H9 (cell line): ENCODE results near the gene HCN4. TPM values are rescaled to one million over a fixed set of nuclear protein-coding genes. Genes with fewer than 3 reads are reported as not detected.

Experiments
- DNase-seq: peaks from one replicate; pipeline ENCODE4 v3.0.0-alpha.2; 2017
- H2AFZ ChIP-seq: one replicate; pipeline ENCODE4 v1.6.1; 2013; ENCODE audit warnings: mild to moderate bottlenecking, low read length, control low read depth, moderate library complexity
- H2AK5ac ChIP-seq: 2 replicates; pipeline ENCODE4 v1.6.1; 2013; ENCODE audit warnings: low read length, control low read depth, mixed read lengths; ENCODE audit not compliant: insufficient read length
- H2BK120ac ChIP-seq: one replicate; pipeline ENCODE4 v1.6.1; 2013; ENCODE audit warnings: low read depth, mild to moderate bottlenecking, low read length, control low read depth, inconsistent platforms; ENCODE audit not compliant: poor library complexity, severe bottlenecking
- H2BK12ac ChIP-seq: 2 replicates; pipeline ENCODE4 v1.6.1; 2013; ENCODE audit warnings: low read length, control low read depth, mixed read lengths, low read depth; ENCODE audit not compliant: insufficient read length
- H2BK15ac ChIP-seq: 2 replicates; pipeline ENCODE4 v1.6.1; 2013; ENCODE audit warnings: low read depth, low read length, control low read depth
- H2BK20ac ChIP-seq: one replicate; pipeline ENCODE4 v1.6.1; 2013; ENCODE audit warnings: low read depth, mild to moderate bottlenecking, low read length, control low read depth, inconsistent platforms; ENCODE audit not compliant: poor library complexity, severe bottlenecking
- H2BK5ac ChIP-seq: 2 replicates; pipeline ENCODE4 v1.6.1; 2013; ENCODE audit warnings: low read length, control low read depth, mixed read lengths; ENCODE audit not compliant: insufficient read length
- H3K14ac ChIP-seq: 2 replicates; pipeline ENCODE4 v1.6.1; 2013; ENCODE audit warnings: low read length, control low read depth; ENCODE audit not compliant: insufficient read depth
- H3K18ac ChIP-seq: 2 replicates; pipeline ENCODE4 v1.6.1; 2013; ENCODE audit warnings: low read depth, mild to moderate bottlenecking, mixed read lengths, low read length, control low read depth; ENCODE audit not compliant: insufficient read length
- H3K23ac ChIP-seq: 2 replicates; pipeline ENCODE4 v1.6.1; 2013; ENCODE audit warnings: low read length, control low read depth, mixed read lengths, low read depth; ENCODE audit not compliant: insufficient read length
- H3K23me2 ChIP-seq: 2 replicates; pipeline ENCODE4 v1.6.1; 2013; ENCODE audit warnings: low read depth, mild to moderate bottlenecking, mixed read lengths, low read length, control low read depth; ENCODE audit not compliant: insufficient read length, poor library complexity, severe bottlenecking
- H3K27ac ChIP-seq: 2 replicates; pipeline ENCODE4 v1.5.1; 2013; ENCODE audit warnings: low read length, control low read depth, mixed read lengths, low read depth; ENCODE audit not compliant: insufficient read length
- H3K27me3 ChIP-seq: 2 replicates; pipeline ENCODE4 v1.6.1; 2013; ENCODE audit warnings: low read length, control low read depth, inconsistent platforms; ENCODE audit not compliant: insufficient read depth
- H3K4ac ChIP-seq: 2 replicates; pipeline ENCODE4 v1.6.1; 2013; ENCODE audit warnings: low read depth, mild to moderate bottlenecking, control low read depth, inconsistent platforms, low read length, moderate library complexity
- H3K4me1 ChIP-seq: 2 replicates; pipeline ENCODE4 v1.6.1; 2013; ENCODE audit warnings: low read length, control low read depth, inconsistent platforms; ENCODE audit not compliant: insufficient read depth
- H3K4me2 ChIP-seq: 2 replicates; pipeline ENCODE4 v1.6.1; 2013; ENCODE audit warnings: low read length, control low read depth, mixed read lengths; ENCODE audit not compliant: insufficient read length, insufficient read depth
- H3K56ac ChIP-seq: 2 replicates; pipeline ENCODE4 v1.6.1; 2013; ENCODE audit warnings: low read depth, mild to moderate bottlenecking, mixed read lengths, low read length, control low read depth; ENCODE audit not compliant: insufficient read length
- H3K79me1 ChIP-seq: 2 replicates; pipeline ENCODE4 v1.6.1; 2013; ENCODE audit warnings: low read depth, mild to moderate bottlenecking, moderate library complexity, low read length, control low read depth, inconsistent platforms; ENCODE audit not compliant: insufficient read depth, poor library complexity, severe bottlenecking
- H3K79me2 ChIP-seq: 2 replicates; pipeline ENCODE4 v1.6.1; 2013; ENCODE audit warnings: low read length, control low read depth, inconsistent platforms; ENCODE audit not compliant: insufficient read depth
- H3K9ac ChIP-seq: 2 replicates; pipeline ENCODE4 v1.6.1; 2013; ENCODE audit warnings: low read length, control low read depth, mixed read lengths; ENCODE audit not compliant: insufficient read length; ENCODE audit errors: extremely low read depth
- H3K9me3 ChIP-seq: one replicate; pipeline ENCODE4 v1.6.1; 2013; ENCODE audit warnings: low read depth, low read length, inconsistent platforms; ENCODE audit not compliant: control insufficient read depth
- H3T11ph ChIP-seq: one replicate; pipeline ENCODE4 v1.6.1; 2013; ENCODE audit warnings: mild to moderate bottlenecking, low read length, control low read depth, inconsistent platforms
- H4K20me1 ChIP-seq: one replicate; pipeline ENCODE4 v1.6.1; 2013; ENCODE audit not compliant: control insufficient read depth, insufficient read length, insufficient read depth
- H4K5ac ChIP-seq: 2 replicates; pipeline ENCODE4 v1.6.1; 2013; ENCODE audit warnings: low read depth, mild to moderate bottlenecking, mixed read lengths, low read length, control low read depth; ENCODE audit not compliant: insufficient read length
- H4K8ac ChIP-seq: replicated peaks from 2 replicates; pipeline ENCODE4 v1.6.1; 2013; ENCODE audit warnings: low read length, control low read depth, mixed read lengths, low read depth; ENCODE audit not compliant: insufficient read length
- H4K91ac ChIP-seq: 2 replicates; pipeline ENCODE4 v1.6.1; 2013; ENCODE audit warnings: low read depth, mild to moderate bottlenecking, moderate library complexity, mixed read lengths, low read length, control low read depth; ENCODE audit not compliant: insufficient read length
- H3K27ac Mint-ChIP-seq, 3 experiments: 2 replicates in 2 of 3; 3 replicates in 1 of 3; pipeline ENCODE4 v1.8.0; 2020 to 2021; ENCODE audit warnings: mixed read lengths in 3 of 3, mild to moderate bottlenecking in 1 of 3, moderate library complexity in 1 of 3
- H3K27me3 Mint-ChIP-seq: 2 replicates; pipeline ENCODE4 v1.8.0; 2021; ENCODE audit warnings: low read depth, mild to moderate bottlenecking, moderate library complexity, mixed read lengths
- H3K36me3 Mint-ChIP-seq, 3 experiments: 2 replicates in 2 of 3; 3 replicates in 1 of 3; pipeline ENCODE4 v1.8.0; 2020 to 2021; ENCODE audit warnings: low read depth in 3 of 3, mixed read lengths in 3 of 3; ENCODE audit not compliant: insufficient read depth in 1 of 3
- H3K4me1 Mint-ChIP-seq, 2 experiments: 2 replicates each; pipeline ENCODE4 v1.8.0; 2020; ENCODE audit warnings: mixed read lengths in 2 of 2
- H3K4me3 Mint-ChIP-seq, 2 experiments: 2 replicates in 1 of 2; 3 replicates in 1 of 2; pipeline ENCODE4 v1.8.0; 2020 to 2021; ENCODE audit warnings: mild to moderate bottlenecking in 2 of 2, mixed read lengths in 2 of 2, moderate library complexity in 1 of 2
- H3K9me3 Mint-ChIP-seq, 2 experiments: 2 replicates in 1 of 2; 3 replicates in 1 of 2; pipeline ENCODE4 v1.8.0; 2020; ENCODE audit warnings: mild to moderate bottlenecking in 2 of 2, mixed read lengths in 2 of 2, moderate library complexity in 1 of 2
- CTCF ChIP-seq: fragments of 200-600 bp; sonication (generic); conservative IDR thresholded peaks from 3 replicates; pipeline ENCODE4 v1.8.0; 2021; ENCODE audit warnings: antibody characterized with exemption, mild to moderate bottlenecking
- WGBS: extraction: QIAGEN DNeasy Blood & Tissue Kit; methylation state at CpG from one replicate; pipeline ENCODE4 v1.1.7; 2013; ENCODE audit warnings: missing lambda C conversion rate, low lambda C conversion rate, mixed read lengths; ENCODE audit not compliant: insufficient read length; ENCODE audit errors: extremely low coverage; 5-methylcytosine and 5-hydroxymethylcytosine counted together
- total RNA-seq: library from RNA; stranded (reverse); gene quantifications from 2 replicates; pipeline ENCODE4 v1.2.1, GENCODE V29; 2021

Gene HCN4
- total RNA-seq, 1 experiment from 2014 or later, result 10.5 TPM

- Histone ChIP-seq H4K20me1 (no peaks in the 10 kb centered on the region), H3K4me1 (no peaks in the 10 kb centered on the region), H3K79me2 (no peaks in the 10 kb centered on the region), H3K23me2 (no peaks in the 10 kb centered on the region), H3K56ac (no peak overlapping the region), H3K9ac (no peak overlapping the region), H3K79me1 (no peaks in the 10 kb centered on the region), H2AFZ (no peak overlapping the region), H3K18ac (no peak overlapping the region), H3K9me3 (no peaks in the 10 kb centered on the region), H4K91ac (no peak overlapping the region), H2BK5ac (no peak overlapping the region), H4K5ac (no peak overlapping the region), H3K4ac (no peak overlapping the region), H2AK5ac (no peak overlapping the region), H3K27me3 (no peaks in the 10 kb centered on the region), H4K8ac (no peak overlapping the region), H3K23ac (no peak overlapping the region), H2BK12ac (no peak overlapping the region), H2BK120ac (no peak overlapping the region), H3T11ph (no peak overlapping the region), H3K4me2 (no peak overlapping the region), H2BK15ac (no peak overlapping the region), H3K27ac (no peak overlapping the region), H2BK20ac (no peak overlapping the region), H3K14ac (no peak overlapping the region)
- WGBS, result no CpG with 5 or more reads among the region's 12 CpGs
- H3K4me3 Mint-ChIP-seq, result no peak overlapping the region
- peaks cover 7 to 12% of the 10 kb centered on the region in 2 experiments; a peak in 3 of 4 replicates for H3K4me1 Mint-ChIP-seq
- no peaks in the 10 kb centered on the region; a peak in 1 of 5 replicates for H3K9me3 Mint-ChIP-seq
- DNase-seq, result no peak
- no peaks in the 10 kb centered on the region for H3K27me3 Mint-ChIP-seq
- H3K36me3 Mint-ChIP-seq, result peaks cover 15 to 47% (median 32%) of the 10 kb centered on the region in 3 experiments
- H3K27ac Mint-ChIP-seq, result peak overlapping the region in 2 of 3 experiments; percentile 48 to 51; a peak in 3 of 7 replicates
- TF ChIP-seq CTCF, result no peak
Measured at GRCh38 chr15:73328149-73328820, 40.5 kb downstream of the HCN4 start.
